Globus pallidus (tissue), 1 donor: Measurements from ENCODE around the gene IGFBP3.

ENCODE experiments used
- DNase-seq: peaks from one replicate; pipeline ENCODE4 v3.0.0-alpha.2; 2015; ENCODE audit warnings: low spot score

Gene IGFBP3

GRCh38 chr7:45922810-45923209 lies 1.7 kb upstream of the IGFBP3 start:
- DNase-seq: no peak

- no peak for DNase-seq
These were observed 837 bp upstream of the IGFBP3 start for GRCh38 chr7:45921699-45922519.

- DNase-seq: no peak
These were observed 268 bp upstream of the IGFBP3 start for GRCh38 chr7:45921381-45921698.

- no peak for DNase-seq
These were observed 1.0 kb downstream of the IGFBP3 start for GRCh38 chr7:45919993-45920459.

GRCh38 chr7:45919231-45919784 lies 1.8 kb downstream of the IGFBP3 start:
- DNase-seq: no peak

- DNase-seq: no peak
These were observed 2.5 kb downstream of the IGFBP3 start for GRCh38 chr7:45918556-45918955.

- peak; percentile 40 for DNase-seq
These were observed 3.4 kb downstream of the IGFBP3 start for GRCh38 chr7:45917658-45918057.

GRCh38 chr7:45917064-45917463 lies 4.0 kb downstream of the IGFBP3 start:
- DNase-seq: no peak

GRCh38 chr7:45915606-45916005 lies 5.5 kb downstream of the IGFBP3 start:
- no peak for DNase-seq

GRCh38 chr7:45914911-45915310 lies 6.2 kb downstream of the IGFBP3 start:
- no peak for DNase-seq

- DNase-seq: no peak
These were observed 8.1 kb downstream of the IGFBP3 start for GRCh38 chr7:45912972-45913371.

- DNase-seq: no peak
These were observed 9.8 kb downstream of the IGFBP3 start for GRCh38 chr7:45911311-45911710.

- no peak for DNase-seq
These were observed 10.2 kb downstream of the IGFBP3 start for GRCh38 chr7:45910855-45911254.

GRCh38 chr7:45909561-45909960 lies 11.5 kb downstream of the IGFBP3 start:
- DNase-seq: no peak

- no peak for DNase-seq
These were observed 18.3 kb downstream of the IGFBP3 start for GRCh38 chr7:45902820-45903219.

- no peak for DNase-seq
These were observed 19.5 kb downstream of the IGFBP3 start for GRCh38 chr7:45901566-45901965.

GRCh38 chr7:45898222-45898621 lies 22.9 kb downstream of the IGFBP3 start:
- no peak for DNase-seq

- DNase-seq: no peak
These were observed 23.9 kb downstream of the IGFBP3 start for GRCh38 chr7:45897042-45897690.

- DNase-seq: no peak
These were observed 26.4 kb downstream of the IGFBP3 start for GRCh38 chr7:45894665-45895062.

GRCh38 chr7:45893996-45894664 lies 26.9 kb downstream of the IGFBP3 start:
- DNase-seq: no peak

GRCh38 chr7:45893374-45893995 lies 27.6 kb downstream of the IGFBP3 start:
- no peak for DNase-seq

GRCh38 chr7:45892407-45893035 lies 28.6 kb downstream of the IGFBP3 start:
- DNase-seq: no peak
